Measurements from ENCODE around the gene RAPGEF6.
"Not testable (repeated sequence)": the region's sequence is repeated elsewhere in the genome, so short reads cannot be mapped to it uniquely, and the experiment has no call there.

Gene RAPGEF6

DNA sequence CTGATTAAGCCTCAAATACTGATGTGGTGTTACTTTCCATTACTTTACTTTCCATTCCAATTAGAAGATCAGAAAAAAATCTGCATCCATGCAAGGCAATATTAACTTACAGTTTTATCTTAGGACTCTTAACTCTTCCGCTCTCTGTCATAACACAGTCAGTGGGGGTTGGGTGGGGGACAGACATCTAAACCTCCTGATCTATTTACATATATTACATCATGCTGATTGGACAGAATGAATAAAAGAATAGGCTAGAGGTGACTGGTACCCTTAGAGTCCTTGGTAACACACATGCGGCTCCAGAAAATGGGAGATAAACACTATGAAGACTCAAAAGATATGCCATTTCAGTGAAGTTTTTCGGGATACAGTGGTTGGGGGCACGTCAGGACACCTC, 27.6 kb downstream of the RAPGEF6 start:
- in situ Hi-C loops (cut with HindIII; ENCODE audit: low sequenced_read_pairs), result no loop called here
- DNase-seq (ENCODE audit: low read depth), result no peak
- H3K4me3 ChIP-seq (ENCODE audit: low read depth, low read length), result no peak overlapping the region
- TF ChIP-seq, protein P1, sequence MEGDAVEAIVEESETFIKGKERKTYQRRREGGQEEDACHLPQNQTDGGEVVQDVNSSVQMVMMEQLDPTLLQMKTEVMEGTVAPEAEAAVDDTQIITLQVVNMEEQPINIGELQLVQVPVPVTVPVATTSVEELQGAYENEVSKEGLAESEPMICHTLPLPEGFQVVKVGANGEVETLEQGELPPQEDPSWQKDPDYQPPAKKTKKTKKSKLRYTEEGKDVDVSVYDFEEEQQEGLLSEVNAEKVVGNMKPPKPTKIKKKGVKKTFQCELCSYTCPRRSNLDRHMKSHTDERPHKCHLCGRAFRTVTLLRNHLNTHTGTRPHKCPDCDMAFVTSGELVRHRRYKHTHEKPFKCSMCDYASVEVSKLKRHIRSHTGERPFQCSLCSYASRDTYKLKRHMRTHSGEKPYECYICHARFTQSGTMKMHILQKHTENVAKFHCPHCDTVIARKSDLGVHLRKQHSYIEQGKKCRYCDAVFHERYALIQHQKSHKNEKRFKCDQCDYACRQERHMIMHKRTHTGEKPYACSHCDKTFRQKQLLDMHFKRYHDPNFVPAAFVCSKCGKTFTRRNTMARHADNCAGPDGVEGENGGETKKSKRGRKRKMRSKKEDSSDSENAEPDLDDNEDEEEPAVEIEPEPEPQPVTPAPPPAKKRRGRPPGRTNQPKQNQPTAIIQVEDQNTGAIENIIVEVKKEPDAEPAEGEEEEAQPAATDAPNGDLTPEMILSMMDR (IDR thresholded peaks at IDR 0.05; ENCODE audit: low read depth, low read length, missing control alignments), result no peak

- in situ Hi-C loops (cut with HindIII; ENCODE audit: low sequenced_read_pairs), result no loop called here
- DNase-seq (ENCODE audit: low read depth), result no peak
- no peak overlapping the region for H3K4me3 ChIP-seq (ENCODE audit: low read depth, low read length)
- TF ChIP-seq, protein P1 (IDR thresholded peaks at IDR 0.05; ENCODE audit: low read depth, low read length, missing control alignments), result no peak
Measured at GRCh38 chr5:131605086-131605485, 29.9 kb downstream of the RAPGEF6 start.

DNA sequence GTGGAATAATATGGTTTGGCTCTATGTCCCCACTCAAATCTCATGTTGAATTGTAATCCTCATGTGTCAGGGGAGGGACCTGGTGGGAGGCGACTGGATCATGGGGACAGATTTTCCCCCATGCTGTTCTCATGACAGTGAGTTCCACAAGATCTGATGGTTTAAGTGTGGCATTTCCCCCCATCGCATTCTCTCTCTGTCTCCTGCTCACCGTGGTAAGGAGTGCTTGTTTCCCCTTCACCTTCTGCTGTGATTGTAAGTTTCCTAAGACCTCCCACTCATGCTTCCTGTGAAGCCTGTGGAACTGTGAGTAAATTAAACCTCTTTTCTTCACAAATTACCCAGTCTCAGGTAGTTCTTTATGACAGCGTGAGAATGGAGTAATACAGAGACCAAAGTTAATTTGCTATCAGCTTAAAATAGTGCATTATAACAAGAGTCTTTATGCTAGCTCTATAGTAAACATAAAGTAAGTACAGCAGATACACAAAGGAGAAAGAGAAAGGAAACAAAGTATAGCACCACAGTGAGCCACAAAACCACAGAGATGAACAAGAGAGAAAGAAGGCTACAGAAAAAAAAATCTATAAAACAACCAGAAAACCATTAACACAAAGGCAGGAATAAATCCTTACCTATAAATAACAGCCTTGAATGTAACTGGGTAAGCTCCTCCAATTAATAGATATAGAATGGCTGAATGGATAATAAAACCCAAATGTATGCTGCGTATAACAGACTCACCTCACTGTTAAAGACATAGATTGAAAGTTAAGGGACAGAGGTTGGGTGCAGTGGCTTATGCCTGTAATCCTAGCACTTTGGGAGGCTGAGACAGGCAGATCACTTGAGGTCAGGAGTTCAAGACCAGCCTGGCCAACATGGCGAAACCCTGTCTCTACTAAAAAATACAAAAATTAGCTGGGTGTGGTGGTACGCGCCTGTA, 39.7 kb downstream of the RAPGEF6 start:
- TF ChIP-seq, protein P1 (IDR thresholded peaks at IDR 0.05; ENCODE audit: low read depth, low read length, missing control alignments), result no peak
- in situ Hi-C loops (cut with HindIII; ENCODE audit: low sequenced_read_pairs), result loop anchor here (25.0 kb wide), 1 partner anchor 417 kb away; the partner anchor contains the start of gene ACSL6
- DNase-seq (ENCODE audit: low read depth), result no peak
- H3K4me3 ChIP-seq (ENCODE audit: low read depth, low read length), result no peak overlapping the region

- in situ Hi-C loops (cut with HindIII; ENCODE audit: low sequenced_read_pairs), result loop anchor here (25.0 kb wide), 1 partner anchor 418 kb away; the partner anchor contains the start of gene ACSL6
- TF ChIP-seq, protein P1 (IDR thresholded peaks at IDR 0.05; ENCODE audit: low read depth, low read length, missing control alignments), result no peak
- DNase-seq (ENCODE audit: low read depth), result no peak
- H3K4me3 ChIP-seq (ENCODE audit: low read depth, low read length), result no peak overlapping the region
Measured at GRCh38 chr5:131593921-131594320, 41.1 kb downstream of the RAPGEF6 start.

DNA sequence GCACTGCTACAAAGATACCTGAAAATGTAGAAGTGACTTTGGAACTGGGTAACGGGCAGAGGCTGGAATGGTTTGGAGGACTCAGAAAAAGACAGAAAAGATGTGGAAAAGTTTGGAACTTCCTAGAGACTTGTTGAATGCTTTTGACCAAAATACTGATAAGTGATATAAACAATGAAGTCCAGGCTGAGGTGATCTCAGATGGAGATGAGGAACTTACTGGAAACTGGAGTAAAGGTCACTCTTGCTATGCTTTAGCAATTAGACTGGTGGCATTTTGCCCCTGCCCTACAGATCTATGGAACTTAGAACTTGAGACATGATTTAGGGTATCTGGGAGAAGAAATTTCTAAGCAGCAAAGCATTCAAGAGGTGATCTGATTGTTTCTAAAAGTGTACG, 41.6 kb downstream of the RAPGEF6 start:
- not testable (repeated sequence) for DNase-seq (ENCODE audit: low read depth); H3K4me3 ChIP-seq (ENCODE audit: low read depth, low read length)
- in situ Hi-C loops (cut with HindIII; ENCODE audit: low sequenced_read_pairs), result loop anchor here (25.0 kb wide), 1 partner anchor 419 kb away; the partner anchor contains the start of gene ACSL6

DNA sequence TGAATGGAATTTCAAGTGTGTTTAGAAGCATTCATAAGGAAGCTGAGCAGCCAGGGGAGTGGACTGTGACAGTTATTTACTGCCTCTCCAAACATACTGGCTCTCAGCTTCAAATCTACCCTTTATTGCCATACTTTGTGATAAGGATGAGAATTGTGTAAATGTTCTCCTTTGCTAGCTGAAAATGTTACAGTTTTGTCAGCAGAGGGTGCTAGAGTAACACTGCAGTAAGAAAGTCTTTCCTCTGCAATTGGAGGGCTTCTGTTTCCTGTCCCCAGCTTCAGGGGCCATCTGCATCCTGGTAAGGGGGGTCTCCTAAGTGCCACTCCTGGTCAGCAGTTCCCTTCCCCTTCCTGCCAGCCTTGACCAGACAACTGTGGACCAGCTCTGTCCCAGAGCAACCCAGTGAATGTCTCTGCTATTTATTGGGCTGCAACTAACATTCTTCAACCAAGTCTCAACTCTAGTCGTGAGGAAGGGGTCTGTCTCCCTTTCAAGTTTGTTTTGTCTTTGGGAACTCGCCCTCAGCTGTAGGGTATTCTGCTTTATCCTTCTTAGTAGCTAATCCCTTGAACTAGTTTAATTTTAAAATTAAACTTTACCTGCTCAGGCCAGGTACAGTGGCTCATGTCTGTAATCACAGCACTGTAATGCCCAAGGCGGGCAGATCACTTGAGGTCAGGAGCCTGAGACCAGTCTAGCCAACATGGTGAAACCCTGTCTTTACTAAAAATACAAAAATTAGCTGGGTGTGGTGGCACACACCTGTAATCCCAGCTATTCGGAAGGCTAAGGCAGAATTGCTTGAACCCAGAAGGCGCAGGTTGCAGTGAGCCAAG, 45.3 kb downstream of the RAPGEF6 start:
- in situ Hi-C loops (cut with HindIII; ENCODE audit: low sequenced_read_pairs), result loop anchor here (25.0 kb wide), 1 partner anchor 423 kb away; the partner anchor contains the start of gene ACSL6
- DNase-seq (ENCODE audit: low read depth), result peak; percentile 49
- H3K4me3 ChIP-seq (ENCODE audit: low read depth, low read length), result no peak overlapping the region
- TF ChIP-seq, protein P1 (IDR thresholded peaks at IDR 0.05; ENCODE audit: low read depth, low read length, missing control alignments), result peak; percentile 86
